HG03039 (cell line): ENCODE measurements around the gene GPR107.

Source experiments
- ATAC-seq: cut with Tn5 transposase; IDR thresholded peaks from one replicate; pipeline ENCODE4 v1.9.1; 2021; ENCODE audit warnings: mild to moderate bottlenecking, moderate library complexity; ENCODE audit not compliant: unreplicated experiment

GPR107 gene

DNA sequence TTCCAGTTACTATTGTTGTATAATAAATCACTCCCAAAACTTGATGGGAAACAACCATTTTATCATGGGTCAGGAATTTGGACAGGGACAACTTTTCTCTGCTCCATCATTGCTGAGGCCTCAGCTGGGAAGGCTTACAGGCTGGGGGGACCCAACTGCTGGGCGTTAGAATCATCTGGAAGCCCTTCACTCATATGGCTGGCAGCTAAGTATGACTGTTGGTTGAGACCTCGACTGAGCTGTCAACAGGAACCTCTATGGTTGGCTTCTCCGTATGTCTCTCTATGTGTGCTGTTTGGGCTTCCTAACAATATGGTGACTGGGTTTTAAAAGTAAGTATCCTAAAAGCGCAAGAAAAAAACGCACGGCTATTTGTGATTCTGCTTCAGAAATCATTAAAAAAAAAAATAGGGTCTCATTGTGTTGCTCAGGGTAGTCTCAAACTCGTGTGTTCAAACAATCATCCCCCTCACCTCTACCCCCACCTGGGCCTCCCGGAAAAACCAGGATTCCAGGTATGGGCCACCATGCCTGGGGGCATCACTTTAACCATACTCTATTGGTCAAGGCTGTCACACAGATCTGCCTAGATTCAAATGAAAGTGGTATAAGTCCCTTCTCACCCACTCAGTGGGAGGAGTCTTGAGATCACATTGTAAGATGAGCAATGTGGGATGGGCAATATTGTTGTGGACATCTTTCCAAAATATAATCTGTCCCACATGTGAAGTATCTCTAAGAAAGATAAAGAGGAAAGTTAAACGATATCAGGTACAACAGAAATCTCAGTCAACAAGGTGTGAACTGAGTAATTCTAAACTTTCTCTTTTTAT is 26.0 kb upstream of the GPR107 start:
- no peak for ATAC-seq

DNA sequence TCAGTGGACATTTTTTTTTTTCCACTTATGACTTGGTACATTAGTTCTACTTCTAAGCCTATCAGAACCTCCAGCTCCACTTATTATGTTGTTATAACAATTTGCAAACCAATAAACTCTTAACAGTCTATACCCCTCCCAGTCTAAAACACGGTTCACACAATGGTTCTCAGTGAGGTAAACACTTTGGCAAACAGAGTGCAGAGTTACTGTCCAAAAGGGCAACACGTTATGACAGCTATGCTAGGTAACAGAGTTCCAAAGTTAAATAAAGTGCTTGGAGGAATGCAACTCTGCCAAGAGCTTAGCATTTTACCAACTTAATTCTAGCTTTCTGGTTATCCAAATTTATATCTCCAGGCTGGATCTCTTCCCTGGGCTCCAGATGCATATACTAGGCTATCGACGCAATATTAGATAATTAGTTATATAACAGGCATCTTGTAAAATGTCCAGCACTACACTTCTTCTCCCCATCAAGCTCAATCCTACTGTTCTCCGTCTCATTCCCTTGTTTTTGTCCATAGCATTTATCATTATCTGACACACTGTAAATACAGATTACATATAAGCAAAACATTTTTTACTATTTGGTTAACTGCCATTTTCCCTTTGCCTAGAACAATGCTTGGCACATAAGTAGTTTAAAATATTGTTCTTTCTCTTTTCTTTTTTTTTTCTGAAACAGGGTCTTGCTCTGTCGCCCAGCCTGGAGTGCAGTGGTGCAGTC is 25.0 kb upstream of the GPR107 start:
- ATAC-seq, result no peak

DNA sequence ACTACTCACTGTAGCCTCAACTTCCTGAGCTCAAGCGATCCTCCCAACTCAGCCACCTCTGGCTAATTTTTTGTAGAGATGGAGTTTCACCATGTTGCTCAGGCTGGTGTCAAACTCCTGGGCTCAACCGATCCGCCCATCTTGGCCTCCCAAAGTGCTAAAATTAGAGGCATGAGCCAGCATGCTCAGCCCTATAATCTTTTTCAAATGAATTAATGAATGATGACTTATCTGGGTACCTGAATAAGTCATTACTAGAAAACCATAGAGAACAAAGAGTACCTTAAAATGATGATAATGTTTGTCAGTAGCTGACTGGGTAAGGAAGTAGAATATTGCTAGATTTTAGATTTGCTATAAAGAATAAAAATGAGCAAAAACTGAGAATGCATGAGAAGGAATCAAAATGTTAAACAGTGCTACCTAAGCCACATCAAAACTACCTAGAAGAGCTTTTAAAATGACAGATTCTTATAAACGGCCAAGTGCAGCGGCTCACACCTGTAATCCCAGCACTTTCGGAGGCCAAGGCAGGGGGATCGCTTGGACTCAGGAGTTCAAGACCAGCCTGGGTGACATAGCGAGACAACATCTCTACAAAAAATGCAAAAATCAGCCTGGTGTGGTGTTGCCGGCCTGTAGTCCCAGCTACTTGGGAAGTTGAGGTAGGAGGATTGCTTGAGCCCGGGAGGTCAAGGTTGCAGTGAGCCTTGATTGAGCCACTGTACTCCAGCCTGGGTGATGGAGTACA is 24.3 kb upstream of the GPR107 start:
- ATAC-seq, result no peak

DNA sequence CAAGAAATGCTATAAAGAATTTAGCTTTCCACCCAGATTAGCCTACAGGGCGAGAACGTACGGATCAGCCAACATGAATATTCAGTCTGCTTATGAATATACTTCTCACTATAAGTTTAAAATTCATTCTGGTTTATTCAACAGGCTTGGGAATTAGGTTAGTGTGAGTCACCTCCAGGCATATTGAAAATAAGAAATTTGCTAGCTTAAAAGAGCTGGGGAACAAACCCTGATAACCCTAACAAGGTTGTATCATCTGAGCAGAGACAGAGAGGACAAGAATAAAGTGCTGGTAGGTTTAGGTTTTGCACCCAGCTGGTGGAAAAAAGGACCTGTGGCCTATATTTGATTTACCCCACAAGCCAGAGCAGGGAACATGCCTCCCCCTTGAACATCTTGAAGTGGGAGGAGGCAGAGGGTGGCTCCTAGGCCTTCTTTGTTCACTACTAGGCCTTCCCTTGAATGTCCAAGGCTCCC is 23.0 kb upstream of the GPR107 start:
- ATAC-seq, result no peak

DNA sequence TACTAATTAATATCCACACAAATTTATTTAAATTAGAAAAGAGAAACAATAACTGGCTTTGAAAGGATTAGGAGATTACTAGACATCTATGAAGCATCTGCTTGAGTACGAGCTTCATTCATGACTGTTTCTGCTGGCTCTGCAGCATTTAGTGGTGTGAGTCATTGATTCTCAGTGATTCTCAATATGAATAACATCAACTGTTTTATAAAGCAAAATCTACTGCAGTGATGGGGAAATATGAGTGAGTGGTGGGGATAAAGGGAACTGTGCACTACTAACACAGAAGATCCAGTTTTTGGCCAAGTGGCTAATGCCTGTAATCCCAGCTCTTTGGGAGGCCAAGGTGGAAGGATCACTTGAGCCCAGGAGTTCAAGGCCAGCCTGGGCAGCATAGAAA is 19.1 kb upstream of the GPR107 start:
- no peak for ATAC-seq

DNA sequence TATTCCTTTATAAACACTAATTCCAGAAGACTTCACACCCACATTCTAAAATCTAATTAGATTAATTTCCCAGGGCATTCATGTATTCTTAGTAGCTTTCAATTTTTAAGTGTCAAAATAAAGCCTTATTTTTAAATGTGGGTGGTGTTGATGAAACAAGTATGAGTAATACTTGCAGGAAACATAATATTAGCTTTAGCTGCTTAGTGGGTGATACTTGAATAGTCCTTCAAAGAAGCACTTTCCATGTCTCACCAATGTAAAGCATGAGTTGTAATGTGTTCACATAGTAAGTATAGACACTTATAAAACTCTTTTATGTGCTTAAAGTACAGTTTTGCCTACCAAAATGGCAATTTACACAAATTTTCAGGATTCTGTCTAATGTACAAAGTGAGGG is 17.6 kb upstream of the GPR107 start:
- no peak for ATAC-seq

DNA sequence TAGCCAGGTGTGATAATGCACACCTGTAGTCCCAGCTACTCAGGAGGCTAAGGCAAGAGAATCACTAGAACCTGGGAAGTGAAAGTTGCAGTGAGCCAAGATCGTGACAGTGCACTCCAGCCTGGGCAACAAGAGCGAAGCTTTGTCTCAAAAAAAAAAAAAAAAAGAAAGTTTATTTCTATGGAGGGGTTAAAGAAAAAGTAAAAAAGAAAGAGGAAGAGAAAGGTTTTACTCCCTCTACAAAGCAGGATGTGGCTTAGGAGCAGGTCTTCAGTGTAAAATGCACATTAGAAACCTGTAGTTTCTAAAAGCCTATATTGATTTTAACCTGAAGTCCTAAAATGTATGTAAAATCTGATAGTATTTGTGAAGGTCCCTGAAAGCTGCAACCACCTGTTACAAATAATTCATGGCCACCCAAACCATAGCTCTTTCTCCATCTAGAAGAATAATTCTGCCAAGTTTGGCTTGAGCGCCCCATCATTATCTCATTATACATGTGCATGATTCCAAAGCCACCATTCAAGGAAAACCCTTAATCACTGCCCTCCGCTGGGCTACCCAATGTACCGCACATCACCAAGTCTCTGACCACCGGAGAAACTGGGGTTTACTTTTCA is 14.1 kb upstream of the GPR107 start:
- no peak for ATAC-seq

DNA sequence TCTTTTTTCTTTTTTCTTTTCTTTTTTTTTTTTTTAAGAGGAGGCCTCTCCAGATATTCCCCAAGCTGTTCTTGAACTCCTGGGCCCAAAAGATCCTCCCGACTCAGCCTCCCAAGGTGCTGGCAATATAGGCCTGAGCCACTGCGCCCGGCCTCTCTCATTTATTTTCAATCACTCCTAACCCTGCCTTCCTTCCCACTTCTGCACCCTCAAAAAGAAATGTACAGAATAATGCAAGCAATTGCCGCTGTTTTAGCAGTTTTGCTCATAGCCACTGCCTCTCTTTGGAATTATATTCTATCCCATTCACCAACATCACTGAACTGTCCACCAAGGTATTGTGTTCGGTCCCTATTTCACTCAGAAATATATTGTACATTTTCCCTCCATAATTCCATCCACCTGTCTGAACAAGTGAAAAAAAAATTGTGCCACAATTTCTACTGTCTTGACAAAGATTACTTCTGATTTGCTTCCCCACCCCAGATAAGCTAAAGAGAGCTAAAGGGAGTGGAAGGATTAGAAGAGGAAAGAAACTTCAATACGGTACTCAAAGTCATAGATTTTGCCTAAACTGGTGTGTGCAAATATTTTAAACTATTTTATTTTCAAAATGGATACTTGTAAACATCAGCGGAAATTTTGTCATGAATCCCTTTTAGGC is 12.6 kb upstream of the GPR107 start:
- ATAC-seq, result no peak

DNA sequence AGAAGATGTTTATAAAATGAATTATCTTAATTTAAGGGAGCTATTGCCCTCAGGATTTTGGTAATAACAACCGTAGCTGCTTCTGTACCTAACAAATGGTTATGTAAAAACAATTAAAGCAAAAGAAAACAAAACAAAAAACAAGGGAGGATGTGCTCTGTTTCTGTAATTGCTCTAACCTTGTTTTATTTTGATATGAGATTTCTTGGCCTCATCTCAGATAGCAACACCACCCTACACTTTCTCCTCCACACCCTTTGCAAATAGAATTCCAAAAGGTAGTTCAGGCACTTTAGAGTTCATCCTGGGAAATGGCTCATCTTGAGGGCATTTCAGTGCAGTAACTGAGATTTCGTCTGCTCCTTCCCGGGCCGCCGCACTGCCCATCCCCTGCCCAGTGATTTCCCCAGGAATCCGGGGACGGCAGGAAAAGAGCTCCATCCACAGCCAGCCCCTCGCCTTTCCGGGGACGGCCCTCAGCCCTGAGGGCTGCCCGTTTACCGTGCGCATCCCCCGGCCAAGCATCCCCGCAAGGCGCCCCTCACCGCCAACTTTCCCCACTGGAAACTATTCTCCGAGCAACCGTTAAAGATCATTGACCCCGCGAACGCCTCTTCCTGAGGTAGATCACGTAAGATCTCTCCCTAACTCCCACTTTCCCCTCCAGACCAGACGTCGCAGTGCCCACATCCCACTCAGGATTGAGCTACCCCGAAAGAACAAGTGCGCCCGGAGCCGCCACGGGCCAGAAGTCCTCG is 11.9 kb upstream of the GPR107 start:
- ATAC-seq, result no peak

DNA sequence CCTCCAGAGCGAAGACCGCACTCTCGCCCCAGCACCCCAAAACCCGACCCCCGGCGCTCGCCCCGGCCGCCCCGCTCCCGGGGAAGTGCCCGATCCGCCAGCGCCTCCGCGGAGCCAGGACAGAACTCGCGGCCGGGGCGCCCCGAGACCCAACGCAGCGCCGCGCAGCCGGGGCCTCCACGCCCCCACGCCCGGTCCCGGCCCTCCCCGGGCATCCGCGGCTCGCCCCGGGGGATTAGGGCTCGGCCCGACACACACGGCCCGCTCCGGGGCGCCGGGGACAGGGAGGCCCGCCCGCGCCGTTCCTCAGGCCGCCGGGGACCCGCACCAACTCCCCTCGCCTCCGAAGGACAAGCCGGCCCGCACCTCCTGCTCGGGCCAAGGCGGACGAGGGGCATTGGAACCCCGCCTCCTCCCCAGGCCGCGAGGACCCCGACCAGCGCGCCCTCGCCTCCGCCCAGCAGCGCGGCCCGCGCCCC is 11.3 kb upstream of the GPR107 start:
- no peak for ATAC-seq

DNA sequence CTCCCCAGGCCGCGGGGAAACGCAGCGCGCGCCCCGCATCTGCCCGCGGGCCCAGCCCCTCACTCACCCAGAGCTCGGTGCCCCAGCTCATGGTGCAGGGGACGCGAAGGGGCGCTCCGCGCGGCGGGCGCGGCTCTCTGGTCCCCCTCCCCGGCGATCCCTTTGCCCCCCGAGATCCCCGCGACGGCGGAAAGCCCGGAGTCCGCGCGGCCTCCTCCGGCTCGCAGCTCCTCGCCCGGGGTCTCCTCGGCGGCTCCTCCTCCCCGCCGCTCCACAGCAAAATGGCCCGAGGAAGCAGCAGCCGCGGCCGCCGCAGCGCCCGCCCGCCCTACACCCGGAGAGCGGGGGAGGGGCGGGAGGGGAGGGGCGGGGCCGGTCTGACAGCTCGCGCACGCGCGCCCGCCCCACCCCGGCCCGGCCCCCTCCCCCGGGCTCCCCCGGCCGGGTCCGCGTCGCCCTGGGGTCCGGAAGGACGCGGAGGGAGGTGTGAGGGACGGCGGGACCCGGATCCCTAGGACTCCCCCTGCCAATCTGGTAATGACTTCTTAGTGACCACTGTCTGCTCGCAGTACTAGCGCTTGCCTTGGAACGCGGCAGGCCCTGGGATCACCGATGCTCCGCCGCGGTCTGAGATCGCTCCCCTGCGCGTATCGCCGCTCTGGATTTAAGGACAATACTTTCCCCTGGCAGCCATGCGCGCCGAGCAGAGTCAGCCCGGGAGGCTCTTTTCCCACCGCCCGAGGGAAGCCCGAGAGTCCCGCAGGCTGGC is 10.6 kb upstream of the GPR107 start, which contains the start of gene FNBP1:
Gene FNBP1, minus strand, starts transcription at position 305 of the 769 bp plus-strand sequence. Its CDS starts 214 bp downstream, at position 91.
- no peak for ATAC-seq

DNA sequence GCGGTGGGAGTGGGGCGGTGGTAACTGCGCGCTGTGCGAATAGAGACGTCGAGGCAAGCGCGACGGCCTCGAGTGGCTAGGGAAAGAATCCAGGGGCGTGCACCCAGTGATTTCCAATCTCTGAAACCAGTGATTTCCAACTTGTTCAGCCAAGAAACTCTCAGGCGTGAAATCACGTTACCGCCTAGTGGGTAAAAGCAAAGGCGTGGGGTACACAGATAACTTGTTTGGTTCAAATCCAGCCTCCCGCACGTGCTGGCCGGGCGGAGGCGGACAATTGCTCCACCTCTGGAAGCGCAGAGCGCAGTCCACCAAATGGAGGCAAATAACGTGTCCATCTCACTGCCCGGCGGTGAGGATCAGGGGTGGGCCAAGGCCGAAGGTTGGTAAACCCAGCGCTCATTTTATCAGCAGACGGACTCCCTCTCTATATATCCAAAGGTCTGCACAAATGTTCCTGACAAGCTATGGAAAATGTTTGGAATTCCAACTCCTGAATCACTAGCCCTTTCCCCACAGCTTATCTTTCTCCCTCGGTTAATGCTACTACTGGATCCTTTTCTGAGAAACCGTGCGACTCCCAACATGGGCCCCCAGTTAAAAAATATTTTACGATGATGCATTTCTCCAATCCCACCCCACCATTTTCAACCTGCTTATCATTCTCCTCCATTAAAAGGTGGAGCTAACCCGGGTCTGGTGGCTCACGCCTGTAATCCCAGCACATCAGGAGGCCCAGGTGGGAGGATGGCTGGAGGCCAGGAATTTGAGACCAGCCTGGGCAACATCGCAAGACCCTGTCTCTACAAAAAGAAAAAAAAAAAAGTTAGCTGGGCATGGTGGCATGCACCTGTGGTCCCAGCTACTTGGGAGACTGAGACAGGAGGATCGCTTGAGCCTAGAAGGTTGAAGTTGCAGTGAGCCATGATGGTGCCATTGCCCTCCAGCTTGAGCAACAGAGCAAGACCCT is 9.8 kb upstream of the GPR107 start:
- no peak for ATAC-seq

DNA sequence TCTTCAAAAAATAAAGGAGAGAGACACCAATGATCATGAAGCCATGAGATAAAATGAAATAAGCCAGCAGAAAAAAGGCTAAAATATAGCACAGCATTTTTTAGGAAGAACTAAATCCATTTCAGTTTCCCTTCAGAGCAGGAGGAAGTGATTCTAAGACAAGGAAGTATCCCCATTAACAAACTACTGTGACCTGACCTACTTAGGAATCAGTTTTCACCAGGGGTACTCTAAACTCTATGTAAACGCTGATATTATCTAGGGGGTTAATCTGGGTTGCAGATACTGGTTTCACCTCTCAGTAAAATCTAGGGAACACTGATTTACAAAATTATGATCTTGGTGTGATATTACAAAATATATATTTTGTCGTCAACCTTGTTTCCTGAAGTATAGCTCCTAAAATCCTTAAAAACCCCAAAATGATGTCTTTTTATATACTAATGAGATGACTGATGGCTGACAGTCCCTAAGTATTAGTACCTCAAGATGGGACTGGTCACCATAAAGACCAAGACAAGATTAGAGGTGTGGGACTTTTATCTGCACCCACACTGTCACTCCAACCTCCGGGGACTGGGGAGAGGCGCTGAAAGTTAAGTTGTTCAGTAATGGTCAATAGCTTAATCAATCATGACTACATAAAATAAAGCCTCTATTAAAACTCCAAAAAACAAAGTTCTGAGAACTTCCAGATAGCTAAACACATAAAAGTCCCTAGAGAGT is 7.8 kb upstream of the GPR107 start:
- no peak for ATAC-seq

DNA sequence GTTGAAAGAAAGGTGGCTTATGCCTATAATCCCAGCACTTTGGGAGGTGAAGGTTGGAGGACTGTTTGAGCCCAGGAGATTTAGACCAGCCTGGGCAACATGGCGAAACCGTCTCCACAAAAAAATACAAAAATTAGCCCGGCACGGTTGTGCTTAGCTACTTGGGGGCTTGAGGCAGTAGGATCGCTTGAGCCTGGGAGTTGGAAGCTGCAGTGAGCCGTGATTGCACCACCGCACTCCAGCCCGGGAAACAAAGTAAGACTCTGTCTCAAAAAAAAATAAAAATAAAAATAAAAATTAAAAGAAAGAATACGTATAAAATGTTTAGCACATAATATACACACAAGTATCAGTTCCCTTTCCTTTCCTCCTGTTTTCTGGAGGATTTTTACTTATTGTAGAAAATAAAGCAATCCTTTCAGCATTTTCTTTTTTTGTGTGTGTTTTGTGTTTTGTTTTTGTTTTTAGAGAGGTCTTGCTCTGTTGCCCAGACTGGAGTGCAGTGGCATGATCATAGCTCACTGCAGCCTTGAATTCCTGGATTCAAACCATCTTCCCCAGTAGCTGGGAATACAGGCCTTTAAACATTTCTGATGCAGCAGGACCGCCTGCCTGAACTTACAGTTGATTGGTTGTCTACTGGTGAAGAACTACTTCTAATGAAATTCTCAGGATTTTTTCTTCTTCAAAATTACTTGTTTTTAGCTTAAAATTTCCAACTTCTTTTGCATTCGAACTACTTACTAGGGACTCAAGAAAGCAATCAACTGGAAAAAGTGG is 4.1 kb upstream of the GPR107 start:
- no peak for ATAC-seq

DNA sequence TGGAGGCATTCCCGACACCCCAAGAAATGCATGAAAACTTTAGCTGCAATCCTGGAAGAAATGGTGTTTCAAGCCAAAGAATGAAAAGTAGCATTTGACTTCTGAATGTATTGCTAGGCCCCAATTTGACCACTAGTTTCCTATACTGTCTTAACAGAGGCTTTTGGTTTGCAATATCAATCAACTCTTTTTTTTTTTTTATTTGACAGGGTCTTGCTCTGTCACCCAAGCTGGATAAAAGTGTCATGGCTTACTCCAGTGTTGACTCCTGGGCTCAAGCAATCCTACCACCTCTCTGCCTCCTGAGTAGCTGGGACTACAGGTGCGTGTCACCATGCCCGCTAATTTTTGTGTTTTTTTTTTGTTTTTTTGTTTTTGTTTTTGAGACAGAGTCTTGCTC is 3.2 kb upstream of the GPR107 start:
- ATAC-seq, result no peak

DNA sequence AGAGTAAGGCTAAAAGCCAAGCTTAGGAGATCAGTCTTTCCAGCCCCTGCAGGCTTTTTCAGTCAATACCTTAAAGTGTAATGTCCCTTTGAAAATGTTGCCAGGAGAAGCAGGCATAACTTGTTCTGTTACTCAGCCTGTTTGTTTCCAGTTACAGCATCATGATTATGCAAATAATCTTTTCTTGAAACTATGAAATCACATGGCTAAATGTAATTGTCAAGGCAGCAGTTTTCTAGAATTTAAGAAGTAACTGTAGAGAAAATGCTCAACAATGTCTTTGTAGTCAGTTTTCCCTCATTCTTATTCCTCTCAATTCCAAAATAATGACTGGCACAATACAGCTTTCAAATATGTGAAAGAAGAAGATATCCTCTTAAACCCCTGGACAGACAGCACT is 1.9 kb upstream of the GPR107 start:
- ATAC-seq, result no peak
